PFSK-1 (cell line): Measurements from ENCODE around the gene SKAP2.

Experiments used
- SIN3A ChIP-seq: IDR thresholded peaks from 2 replicates; pipeline ENCODE4 v1.6.1; 2012; ENCODE audit warnings: mild to moderate bottlenecking, low read length, moderate library complexity, borderline replicate concordance; ENCODE audit not compliant: insufficient read depth
- TAF1 ChIP-seq: IDR thresholded peaks from 2 replicates; pipeline ENCODE4 v1.6.1; 2012; ENCODE audit warnings: low read length, control low read depth, borderline replicate concordance; ENCODE audit not compliant: insufficient read depth

GRCh38 chr7:26815426-26815825 lies 49.0 kb downstream of the SKAP2 start:
- TF ChIP-seq TAF1 (no peak), SIN3A (no peak)
